ENCODE measurements around the gene HOXB8. TPM values are rescaled to one million over a fixed set of nuclear protein-coding genes. Genes with fewer than 3 reads are reported as not detected.

The HOXB8 gene
- total RNA-seq, 2 donors from 2014 or later: 0.09 to 0.97 TPM

- H3K36me3 ChIP-seq: no peaks in the 10 kb centered on the region
- H3K4me1 ChIP-seq (replicated peaks): no peaks in the 10 kb centered on the region
- intact Hi-C loops (cut with DNase I): no loop called here
- no peak for DNase-seq (ENCODE audit: low spot score)
- 82% methylated on average over 4 of the region's 4 CpGs for WGBS
- peaks cover 6% of the 10 kb centered on the region for H3K27me3 ChIP-seq (replicated peaks; ENCODE audit: insufficient read depth)
- H3K9me3 ChIP-seq: no peaks in the 10 kb centered on the region
- no peak overlapping the region for H3K27ac ChIP-seq
- TF ChIP-seq POLR2A (IDR thresholded peaks at IDR 0.05): no peak
- TF ChIP-seq, protein P1, sequence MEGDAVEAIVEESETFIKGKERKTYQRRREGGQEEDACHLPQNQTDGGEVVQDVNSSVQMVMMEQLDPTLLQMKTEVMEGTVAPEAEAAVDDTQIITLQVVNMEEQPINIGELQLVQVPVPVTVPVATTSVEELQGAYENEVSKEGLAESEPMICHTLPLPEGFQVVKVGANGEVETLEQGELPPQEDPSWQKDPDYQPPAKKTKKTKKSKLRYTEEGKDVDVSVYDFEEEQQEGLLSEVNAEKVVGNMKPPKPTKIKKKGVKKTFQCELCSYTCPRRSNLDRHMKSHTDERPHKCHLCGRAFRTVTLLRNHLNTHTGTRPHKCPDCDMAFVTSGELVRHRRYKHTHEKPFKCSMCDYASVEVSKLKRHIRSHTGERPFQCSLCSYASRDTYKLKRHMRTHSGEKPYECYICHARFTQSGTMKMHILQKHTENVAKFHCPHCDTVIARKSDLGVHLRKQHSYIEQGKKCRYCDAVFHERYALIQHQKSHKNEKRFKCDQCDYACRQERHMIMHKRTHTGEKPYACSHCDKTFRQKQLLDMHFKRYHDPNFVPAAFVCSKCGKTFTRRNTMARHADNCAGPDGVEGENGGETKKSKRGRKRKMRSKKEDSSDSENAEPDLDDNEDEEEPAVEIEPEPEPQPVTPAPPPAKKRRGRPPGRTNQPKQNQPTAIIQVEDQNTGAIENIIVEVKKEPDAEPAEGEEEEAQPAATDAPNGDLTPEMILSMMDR (IDR thresholded peaks at IDR 0.05): no peak
- no peak for TF ChIP-seq POLR2AphosphoS5 (IDR thresholded peaks at IDR 0.05)
- no peak overlapping the region for H3K4me3 ChIP-seq
These were observed 49.0 kb downstream of the HOXB8 start for GRCh38 chr17:48565925-48566710.

- 81% methylated on average over 2 of the region's 2 CpGs for WGBS
- DNase-seq (ENCODE audit: low spot score): no peak
- H3K4me3 ChIP-seq: peak overlapping the region in 1 of 2 donors; percentile 38
- no peaks in the 10 kb centered on the region for H3K4me1 ChIP-seq (replicated peaks)
- no peak for TF ChIP-seq POLR2AphosphoS5 (IDR thresholded peaks at IDR 0.05)
- TF ChIP-seq, protein P1 (IDR thresholded peaks at IDR 0.05): no peak
- no peak for TF ChIP-seq POLR2A (IDR thresholded peaks at IDR 0.05)
- no peaks in the 10 kb centered on the region for H3K36me3 ChIP-seq
- peaks cover 6% of the 10 kb centered on the region for H3K27me3 ChIP-seq (replicated peaks; ENCODE audit: insufficient read depth)
- intact Hi-C loops (cut with DNase I): no loop called here
- no peaks in the 10 kb centered on the region for H3K9me3 ChIP-seq
- H3K27ac ChIP-seq: no peak overlapping the region
These were observed 50.0 kb downstream of the HOXB8 start for GRCh38 chr17:48565022-48565554.

- DNase-seq (ENCODE audit: low spot score): no peak
- 11% methylated on average over 68 of the region's 73 CpGs for WGBS
- peak overlapping the region; percentile 39 for H3K27ac ChIP-seq
These were observed 50.7 kb downstream of the HOXB8 start for GRCh38 chr17:48564188-48565021.

GRCh38 chr17:48563867-48564187 is 51.3 kb downstream of the HOXB8 start:
- TF ChIP-seq, protein P1 (IDR thresholded peaks at IDR 0.05): no peak
- TF ChIP-seq POLR2A (IDR thresholded peaks at IDR 0.05) (no peak), POLR2AphosphoS5 (IDR thresholded peaks at IDR 0.05) (no peak)
- no peak for DNase-seq (ENCODE audit: low spot score)
- 63% methylated on average over 10 of the region's 10 CpGs for WGBS
- no peaks in the 10 kb centered on the region for H3K36me3 ChIP-seq
- H3K9me3 ChIP-seq: no peaks in the 10 kb centered on the region
- peaks cover 2% of the 10 kb centered on the region for H3K27me3 ChIP-seq (replicated peaks; ENCODE audit: insufficient read depth)
- peak overlapping the region; percentile 39 for H3K27ac ChIP-seq
- intact Hi-C loops (cut with DNase I): no loop called here
- H3K4me1 ChIP-seq (replicated peaks): no peaks in the 10 kb centered on the region
- H3K4me3 ChIP-seq: peak overlapping the region; percentile 37 to 38

More at GRCh38 chr17:48564188-48565021, 50.7 kb downstream of the HOXB8 start:
- Histone ChIP-seq H3K4me1 (replicated peaks) (no peaks in the 10 kb centered on the region), H3K27me3 (replicated peaks; ENCODE audit: insufficient read depth) (peaks cover 4% of the 10 kb centered on the region), H3K4me3 (peak overlapping the region; percentile 37 to 38), H3K36me3 (no peaks in the 10 kb centered on the region), H3K9me3 (no peaks in the 10 kb centered on the region)
- intact Hi-C loops (cut with DNase I): no loop called here
- TF ChIP-seq POLR2AphosphoS5 (IDR thresholded peaks at IDR 0.05) (no peak), POLR2A (IDR thresholded peaks at IDR 0.05) (no peak)
- TF ChIP-seq, protein P1 (IDR thresholded peaks at IDR 0.05): no peak

All from prostate gland (tissue), 2 donors.